Ovary (tissue), 3 donors: ENCODE results near the gene ERCC6.

ENCODE experiments used
- CTCF ChIP-seq, 3 donors: fragments of 450-650 bp in 2 of 3; fragments of 200-600 bp in 1 of 3; IDR thresholded peaks; one replicate each; pipeline versions ENCODE4 v1.5.1 to v1.8.0; 2016 to 2022; ENCODE audit warnings: antibody characterized with exemption in 3 of 3, mild to moderate bottlenecking in 1 of 3
- EP300 ChIP-seq: sonication (generic); formaldehyde crosslinking; IDR thresholded peaks from one replicate; pipeline ENCODE4 v1.6.1; 2017; ENCODE audit warnings: antibody characterized with exemption
- donor health status: DM: no; HTN: no; CAD: no.

- TF ChIP-seq EP300 (no peak), CTCF (IDR thresholded peaks at IDR 0.05) (no peak)
Measured at GRCh38 chr10:49505589-49505988, 33.3 kb downstream of the ERCC6 start.
